ENCODE data around the gene TP53TG3F.
"Not testable (repeated sequence)": the region's sequence is repeated elsewhere in the genome, so short reads cannot be mapped to it uniquely, and the experiment has no call there.

Gene TP53TG3F

GRCh38 chr16:33459312-33459711 lies at the start of gene TP53TG3F:
TSS of gene TP53TG3F (plus strand) at chr16:33459612. CDS start at chr16:33459680, 68 bp downstream.
- DNase-seq = not testable (repeated sequence)

GRCh38 chr16:33491611-33492010 lies 32.2 kb downstream of the TP53TG3F start:
- DNase-seq = not testable (repeated sequence)

- DNase-seq = not testable (repeated sequence)
Observed at GRCh38 chr16:33507231-33507630, 47.8 kb downstream of the TP53TG3F start.

GRCh38 chr16:33509070-33509469 lies 49.7 kb downstream of the TP53TG3F start:
- not testable (repeated sequence) for DNase-seq

- not testable (repeated sequence) for DNase-seq
Observed at GRCh38 chr16:33509906-33510305, 50.5 kb downstream of the TP53TG3F start.

Measured in left hindlimb (tissue), 1 donor.